Stimulated activated CD4-positive, alpha-beta T cell treated with anti-CD3 and anti-CD28 coated beads, Interleukin-1b, Interleukin-23, amount 100 ng/mL, for 1 hour (primary cell): ENCODE data around the gene AKAP12.
"Not testable (repeated sequence)": the region's sequence is repeated elsewhere in the genome, so short reads cannot be mapped to it uniquely, and the experiment has no call there.

Source experiments
- DNase-seq, 2 donors: peaks; one replicate each; pipeline ENCODE4 v3.0.0-alpha.2; 2020; ENCODE audit warnings: low read depth in 2 of 2

The AKAP12 gene

GRCh38 chr6:151379933-151380847 is 140.4 kb downstream of the AKAP12 start:
- DNase-seq, result no peak

GRCh38 chr6:151380848-151381205 is 141.1 kb downstream of the AKAP12 start:
- no peak for DNase-seq

GRCh38 chr6:151381722-151382121 is 142.0 kb downstream of the AKAP12 start:
- no peak for DNase-seq

- DNase-seq, result not testable (repeated sequence)
These were observed 142.9 kb downstream of the AKAP12 start for GRCh38 chr6:151382631-151383030.

GRCh38 chr6:151384151-151384550 is 144.4 kb downstream of the AKAP12 start:
- no peak for DNase-seq

- no peak for DNase-seq
These were observed 145.4 kb downstream of the AKAP12 start for GRCh38 chr6:151385177-151385576.

DNA sequence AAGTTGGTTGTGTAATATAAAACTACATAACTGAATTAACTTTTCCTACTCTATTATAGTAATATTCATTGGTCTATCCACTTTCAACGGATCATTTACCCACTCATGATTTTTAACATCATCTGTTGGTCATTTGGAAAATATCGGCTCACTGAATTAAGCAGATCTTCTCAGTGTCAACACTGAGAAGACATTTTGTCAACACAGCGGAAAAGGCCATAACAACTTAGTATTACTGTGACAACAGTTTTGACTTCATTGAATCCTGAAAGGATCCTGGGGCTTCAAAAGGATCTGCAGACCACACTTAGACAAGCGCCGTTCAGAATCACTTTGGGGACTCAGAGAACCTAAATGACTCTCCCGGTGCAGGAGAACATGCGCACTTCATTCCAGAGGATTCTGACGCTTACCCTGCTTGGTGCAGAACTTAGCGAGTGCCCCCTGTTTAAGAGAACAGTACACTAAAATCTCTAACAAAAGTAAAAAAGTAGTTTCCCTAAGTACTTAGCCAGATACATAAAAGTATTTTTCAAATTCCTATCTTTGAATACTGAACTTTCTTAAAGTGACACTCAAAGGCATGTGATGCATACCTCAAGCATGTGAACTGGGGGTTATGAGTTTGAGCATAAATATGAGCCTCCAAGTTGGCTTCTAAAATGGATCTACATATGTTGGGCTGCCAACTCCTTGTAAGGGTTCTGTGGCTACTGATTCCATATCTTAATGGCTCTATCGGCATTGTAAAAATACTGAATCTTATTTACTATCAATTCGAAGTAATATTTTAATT is 147.6 kb downstream of the AKAP12 start:
- DNase-seq, result no peak

- DNase-seq, result no peak
These were observed 148.5 kb downstream of the AKAP12 start for GRCh38 chr6:151388236-151388635.

DNA sequence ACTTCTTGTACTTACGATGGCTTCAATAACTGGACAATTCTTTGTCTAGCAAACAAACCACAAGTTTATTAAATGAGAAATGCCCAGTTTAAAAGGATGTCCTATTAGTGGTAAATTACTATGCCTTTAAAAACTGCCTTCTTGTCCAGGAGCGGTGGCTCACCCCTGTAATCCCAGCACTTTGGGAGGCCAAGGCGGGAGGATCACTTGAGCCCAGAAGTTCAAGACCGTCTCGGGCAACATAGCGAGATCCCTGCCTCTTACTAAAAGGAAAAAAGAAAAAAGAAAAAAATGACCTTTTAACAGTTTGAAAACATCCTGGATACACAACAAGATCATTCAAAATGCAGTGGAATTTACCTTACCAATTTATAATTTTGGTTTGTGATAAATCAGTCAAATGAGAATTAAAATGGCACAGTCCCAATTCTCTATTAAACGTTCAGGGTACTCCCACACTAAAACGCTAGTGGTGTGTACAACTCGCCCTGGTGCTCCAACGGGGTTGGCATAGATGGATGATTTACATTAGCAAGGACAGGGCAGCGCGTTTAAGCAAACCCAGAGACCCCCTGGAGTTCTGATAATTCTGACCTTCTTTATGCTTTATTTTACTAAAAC is 149.3 kb downstream of the AKAP12 start:
- DNase-seq, result no peak

DNA sequence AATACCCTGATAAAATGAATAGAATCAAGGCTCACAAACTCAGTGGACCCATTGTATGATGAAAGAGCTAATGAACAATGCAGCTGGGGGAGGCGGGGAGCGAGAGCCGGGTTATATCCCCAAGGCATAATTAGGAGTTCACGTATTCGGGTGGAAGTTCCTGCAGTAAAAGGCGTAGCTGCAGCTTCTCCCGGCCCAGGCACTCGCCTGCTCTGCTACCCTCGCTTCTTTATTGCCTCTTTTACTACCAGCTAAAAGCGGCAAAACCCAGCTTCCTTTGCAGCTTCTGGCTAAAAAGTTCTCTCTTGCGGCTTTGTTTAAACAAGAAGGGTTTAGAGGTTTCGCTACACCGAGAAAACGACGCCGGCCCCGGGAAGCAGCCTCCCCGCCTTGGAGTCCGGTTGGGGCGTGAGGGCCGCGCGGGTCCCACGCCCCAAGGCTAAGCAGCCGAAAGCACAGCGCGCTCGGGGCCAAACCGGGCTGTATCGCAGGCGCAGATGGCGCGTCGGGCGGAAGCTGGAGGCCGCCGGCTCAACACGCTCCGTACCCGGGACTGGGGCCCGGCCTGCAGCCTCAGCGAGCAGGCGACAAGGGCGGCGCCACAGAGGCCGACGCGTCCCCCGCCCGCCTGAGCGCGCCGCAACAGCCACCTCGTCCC is 150.0 kb downstream of the AKAP12 start:
- DNase-seq, result no peak

DNA sequence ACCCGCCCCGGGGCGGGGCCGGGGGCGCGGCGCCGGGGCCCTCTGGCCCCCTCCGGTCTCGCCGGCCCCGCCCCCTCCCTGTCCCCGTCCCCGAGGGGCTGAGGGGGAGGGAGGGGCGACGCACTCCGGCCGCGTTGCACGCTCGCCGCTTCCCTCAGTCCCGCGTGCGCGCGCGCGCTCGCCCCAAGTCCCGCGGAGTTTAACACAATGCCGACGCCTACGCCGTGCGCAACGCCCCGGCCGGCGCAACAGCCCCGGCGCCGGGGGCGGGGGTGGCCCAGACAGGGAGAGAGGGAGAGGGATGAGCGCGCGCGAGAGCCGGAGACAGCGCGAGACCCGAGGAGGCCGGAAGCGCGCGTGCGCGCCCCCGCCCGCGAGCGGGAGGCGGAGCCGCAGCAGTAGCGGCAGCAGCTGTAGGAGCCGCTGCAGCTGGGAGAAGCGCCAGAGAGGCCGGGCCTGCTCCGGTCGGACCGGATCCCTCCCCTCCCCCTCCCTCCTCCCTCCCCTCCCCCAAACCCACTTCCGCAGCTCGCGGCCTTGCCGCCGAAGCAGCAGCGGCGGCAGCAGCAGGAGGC is 150.6 kb downstream of the AKAP12 start:
- peak; percentile 92 to 95 for DNase-seq

GRCh38 chr6:151390851-151391470 is 151.2 kb downstream of the AKAP12 start:
- DNase-seq, result peak; percentile 63 to 72

GRCh38 chr6:151391471-151392413 is 152.0 kb downstream of the AKAP12 start, which contains the start of gene ZBTB2:
TSS of gene ZBTB2 (minus strand) at chr6:151391559. CDS start at chr6:151373637, 17,922 bp downstream.
- DNase-seq, result peak; percentile 32 to 45

DNA sequence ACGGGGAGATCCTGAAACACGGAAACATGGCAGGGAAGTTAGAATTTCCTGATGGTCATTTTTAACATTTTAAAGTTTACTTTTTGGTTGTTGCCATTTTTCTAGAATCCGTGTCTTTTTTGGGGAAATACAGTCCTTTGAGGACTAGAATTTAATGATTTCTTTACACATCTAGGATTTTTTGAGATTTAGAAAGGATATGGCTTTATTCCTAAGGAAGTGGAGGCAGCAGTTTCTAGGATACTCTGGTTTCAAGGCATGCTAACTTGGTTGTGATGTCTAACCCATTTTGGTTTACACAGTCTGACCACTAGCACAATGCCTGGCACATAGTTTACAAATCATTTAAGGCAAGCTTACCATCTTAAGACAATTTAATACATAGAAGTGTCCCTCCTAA is 152.7 kb downstream of the AKAP12 start:
- DNase-seq, result no peak

DNA sequence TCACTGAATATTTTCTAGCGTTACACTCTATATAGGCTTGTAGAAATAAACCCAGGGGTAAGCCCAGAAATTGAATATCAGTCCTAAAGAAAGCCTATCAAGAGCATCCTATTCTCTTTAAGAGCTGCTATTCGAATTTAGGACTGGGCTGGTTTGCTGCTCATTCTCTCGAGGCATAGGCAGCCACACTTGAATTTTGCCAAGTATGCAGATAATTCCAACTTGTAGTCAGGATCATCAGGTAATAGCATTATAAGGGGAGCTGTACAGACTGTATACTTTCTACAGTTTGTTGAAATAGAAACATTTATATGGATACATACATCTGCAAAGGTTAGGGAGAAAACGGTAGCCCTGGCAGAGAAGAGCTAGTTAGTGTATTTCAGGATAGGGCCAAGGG is 153.6 kb downstream of the AKAP12 start:
- no peak for DNase-seq

GRCh38 chr6:151399679-151400078 is 159.9 kb downstream of the AKAP12 start:
- DNase-seq, result no peak

GRCh38 chr6:151400473-151400872 is 160.7 kb downstream of the AKAP12 start:
- no peak for DNase-seq

DNA sequence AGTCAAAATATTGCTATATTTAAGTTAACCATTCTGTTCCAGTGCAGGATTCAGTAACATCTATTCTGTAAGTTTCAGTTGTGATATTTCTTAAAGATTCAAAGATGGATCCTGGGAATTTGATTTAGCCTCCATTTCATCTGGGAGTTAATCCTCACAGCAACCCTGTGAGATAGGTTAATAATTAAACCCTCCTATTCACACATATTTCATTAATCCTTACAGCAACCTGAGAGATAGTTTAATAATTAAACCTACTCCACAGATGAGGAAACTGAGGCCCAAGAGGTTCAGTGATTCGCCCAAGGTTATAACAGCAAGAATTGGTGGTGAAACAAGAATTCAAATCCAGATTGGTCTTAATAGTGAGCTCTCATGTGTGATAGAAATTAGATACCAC is 162.5 kb downstream of the AKAP12 start:
- DNase-seq, result no peak

GRCh38 chr6:151403919-151404308 is 164.1 kb downstream of the AKAP12 start:
- DNase-seq, result no peak
